Mesenchymal stem cell (in vitro differentiated cells and primary cell): Measurements from ENCODE around the gene EVC2.

Experiments
- DNase-seq: peaks from one replicate; pipeline ENCODE4 v3.0.0-alpha.2; 2013
- H2AFZ ChIP-seq: one replicate; pipeline ENCODE4 v1.6.1; 2013; ENCODE audit warnings: low read depth, mild to moderate bottlenecking, control low read depth, inconsistent platforms, low read length, moderate library complexity
- H2AK5ac ChIP-seq: 2 replicates; pipeline ENCODE4 v1.6.1; 2013; ENCODE audit warnings: low read length, moderate library complexity, mild to moderate bottlenecking, inconsistent platforms; ENCODE audit not compliant: severe bottlenecking
- H2BK120ac ChIP-seq: one replicate; pipeline ENCODE4 v1.6.1; 2013; ENCODE audit warnings: low read depth, mild to moderate bottlenecking, inconsistent platforms, low read length, moderate library complexity
- H2BK12ac ChIP-seq, 2 experiments: one replicate each; pipeline ENCODE4 v1.6.1; 2013; ENCODE audit warnings: inconsistent platforms in 2 of 2, low read length in 2 of 2, mild to moderate bottlenecking in 2 of 2, moderate library complexity in 2 of 2, control low read depth in 1 of 2
- H2BK15ac ChIP-seq: one replicate; pipeline ENCODE4 v1.6.1; 2013; ENCODE audit warnings: mild to moderate bottlenecking, low read depth, inconsistent platforms; ENCODE audit not compliant: poor library complexity, severe bottlenecking
- H2BK5ac ChIP-seq: 2 replicates; pipeline ENCODE4 v1.6.1; 2013; ENCODE audit warnings: low read depth, mild to moderate bottlenecking, low read length, control low read depth, inconsistent platforms; ENCODE audit not compliant: poor library complexity, severe bottlenecking
- H3K14ac ChIP-seq, 2 experiments: one replicate each; pipeline ENCODE4 v1.6.1; 2013; ENCODE audit warnings: inconsistent platforms in 2 of 2, low read length in 2 of 2, control low read depth in 1 of 2, mild to moderate bottlenecking in 1 of 2, moderate library complexity in 1 of 2
- H3K18ac ChIP-seq, 2 experiments: one replicate each; pipeline ENCODE4 v1.6.1; 2013; ENCODE audit warnings: inconsistent platforms in 2 of 2, low read length in 2 of 2, control low read depth in 1 of 2, low read depth in 1 of 2, mild to moderate bottlenecking in 1 of 2
- H3K23ac ChIP-seq, 2 experiments: one replicate each; pipeline ENCODE4 v1.6.1; 2013; ENCODE audit warnings: inconsistent platforms in 2 of 2, low read length in 2 of 2, mild to moderate bottlenecking in 2 of 2, moderate library complexity in 2 of 2, control low read depth in 1 of 2
- H3K27ac ChIP-seq: 2 replicates; pipeline ENCODE4 v1.5.1; 2013; ENCODE audit warnings: mild to moderate bottlenecking, moderate library complexity, low read length, control low read depth, inconsistent platforms; ENCODE audit not compliant: poor library complexity, severe bottlenecking
- H3K27me3 ChIP-seq, 2 experiments: 2 replicates each; pipeline versions ENCODE4 v1.6.1 to v1.7.0; 2013; ENCODE audit warnings: low read length in 2 of 2, mild to moderate bottlenecking in 2 of 2, moderate library complexity in 2 of 2, control low read depth in 1 of 2, inconsistent platforms in 1 of 2; ENCODE audit not compliant: control insufficient read depth in 1 of 2, insufficient read depth in 1 of 2
- H3K36me3 ChIP-seq, 2 experiments: 2 replicates each; pipeline versions ENCODE4 v1.6.1 to v1.7.0; 2013; ENCODE audit warnings: low read length in 2 of 2, control low read depth in 1 of 2, inconsistent platforms in 1 of 2, low read depth in 1 of 2, mild to moderate bottlenecking in 1 of 2; ENCODE audit not compliant: insufficient read depth in 2 of 2, control insufficient read depth in 1 of 2
- H3K4ac ChIP-seq, 2 experiments: one replicate each; pipeline ENCODE4 v1.6.1; 2013; ENCODE audit warnings: inconsistent platforms in 2 of 2, low read length in 2 of 2, mild to moderate bottlenecking in 2 of 2, moderate library complexity in 2 of 2, control low read depth in 1 of 2, low read depth in 1 of 2
- H3K4me1 ChIP-seq: 2 replicates; pipeline ENCODE4 v1.6.1; 2013; ENCODE audit warnings: low read depth, low read length, control low read depth; ENCODE audit not compliant: control insufficient read depth, insufficient read depth
- H3K4me2 ChIP-seq: 2 replicates; pipeline ENCODE4 v1.6.1; 2013; ENCODE audit warnings: low read length, mild to moderate bottlenecking, inconsistent platforms; ENCODE audit not compliant: poor library complexity, severe bottlenecking
- H3K4me3 ChIP-seq, 2 experiments: 2 replicates each; pipeline versions ENCODE4 v1.5.1 to v1.7.0; 2013; ENCODE audit warnings: low read length in 2 of 2, mild to moderate bottlenecking in 2 of 2, control low read depth in 1 of 2, low read depth in 1 of 2; ENCODE audit not compliant: insufficient read depth in 1 of 2
- H3K79me1 ChIP-seq: replicated peaks from 2 replicates; pipeline ENCODE4 v1.6.1; 2013; ENCODE audit warnings: mild to moderate bottlenecking, control low read depth, low read length, inconsistent platforms; ENCODE audit not compliant: poor library complexity, severe bottlenecking
- H3K9ac ChIP-seq: 2 replicates; pipeline ENCODE4 v1.7.0; 2013; ENCODE audit warnings: mild to moderate bottlenecking, low read length, moderate library complexity
- H3K9me3 ChIP-seq: 2 replicates; pipeline ENCODE4 v1.7.0; 2013; ENCODE audit warnings: mild to moderate bottlenecking, low read length; ENCODE audit not compliant: control insufficient read depth
- H4K8ac ChIP-seq: one replicate; pipeline ENCODE4 v1.6.1; 2013; ENCODE audit warnings: inconsistent platforms, mild to moderate bottlenecking, low read length, moderate library complexity
- H4K91ac ChIP-seq: one replicate; pipeline ENCODE4 v1.6.1; 2013; ENCODE audit warnings: mild to moderate bottlenecking, low read length, inconsistent platforms
- WGBS: methylation state at CpG from one replicate; pipeline ENCODE4 v1.1.7; 2013; ENCODE audit warnings: mixed read lengths; 5-methylcytosine and 5-hydroxymethylcytosine counted together

Gene EVC2

GRCh38 chr4:5588046-5588445 lies 120.3 kb downstream of the EVC2 start:
- H3K14ac ChIP-seq: no peak overlapping the region
- H2BK120ac ChIP-seq: no peak overlapping the region
- no peak overlapping the region for H3K4me3 ChIP-seq
- no peak overlapping the region for H2BK12ac ChIP-seq
- H3K4me1 ChIP-seq: no peaks in the 10 kb centered on the region
- no peak overlapping the region for H2BK15ac ChIP-seq
- H3K18ac ChIP-seq: no peak overlapping the region
- WGBS: 100% methylated on average over 1 of the region's 1 CpG
- no peak for DNase-seq
- H3K9ac ChIP-seq: no peak overlapping the region
- H3K27me3 ChIP-seq: no peaks in the 10 kb centered on the region
- no peak overlapping the region for H4K8ac ChIP-seq
- H3K23ac ChIP-seq: no peak overlapping the region
- no peak overlapping the region for H4K91ac ChIP-seq
- H2AFZ ChIP-seq: no peak overlapping the region
- no peak overlapping the region for H2AK5ac ChIP-seq
- peaks cover 17 to 73% of the 10 kb centered on the region in 2 experiments for H3K36me3 ChIP-seq
- H3K27ac ChIP-seq: no peak overlapping the region
- peaks cover 6% of the 10 kb centered on the region for H3K9me3 ChIP-seq
- peaks cover 4% of the 10 kb centered on the region for H3K79me1 ChIP-seq
- H2BK5ac ChIP-seq: no peak overlapping the region
- H3K4ac ChIP-seq: no peak overlapping the region
- H3K4me2 ChIP-seq: no peak overlapping the region

- H3K18ac ChIP-seq: no peak overlapping the region
- no peak overlapping the region for H3K23ac ChIP-seq
- H2BK5ac ChIP-seq: no peak overlapping the region
- H3K4me1 ChIP-seq: no peaks in the 10 kb centered on the region
- no peak overlapping the region for H2BK12ac ChIP-seq
- no peak overlapping the region for H3K4me3 ChIP-seq
- H2BK120ac ChIP-seq: no peak overlapping the region
- no peak for DNase-seq
- no peak overlapping the region for H2BK15ac ChIP-seq
- no peak overlapping the region for H3K4ac ChIP-seq
- H3K27ac ChIP-seq: no peak overlapping the region
- no peak overlapping the region for H3K4me2 ChIP-seq
- H3K9ac ChIP-seq: no peak overlapping the region
- no peak overlapping the region for H4K91ac ChIP-seq
- no peak overlapping the region for H4K8ac ChIP-seq
- no peaks in the 10 kb centered on the region for H3K9me3 ChIP-seq
- no peak overlapping the region for H2AFZ ChIP-seq
- H3K36me3 ChIP-seq: peaks cover 49 to 94% of the 10 kb centered on the region in 2 experiments
- H3K14ac ChIP-seq: no peak overlapping the region
- H3K27me3 ChIP-seq: no peaks in the 10 kb centered on the region
- no peak overlapping the region for H2AK5ac ChIP-seq
- no peaks in the 10 kb centered on the region for H3K79me1 ChIP-seq
- WGBS: 71% methylated on average over 5 of the region's 5 CpGs
Observed at GRCh38 chr4:5575941-5576340, 132.4 kb downstream of the EVC2 start.

GRCh38 chr4:5574386-5574785 lies 134.0 kb downstream of the EVC2 start:
- Histone ChIP-seq H3K36me3 (peaks cover 50 to 93% of the 10 kb centered on the region in 2 experiments), H3K27ac (no peak overlapping the region), H3K18ac (no peak overlapping the region), H2AFZ (no peak overlapping the region), H2BK5ac (no peak overlapping the region), H3K4me3 (no peak overlapping the region), H3K4ac (no peak overlapping the region), H3K79me1 (no peaks in the 10 kb centered on the region), H3K4me1 (no peaks in the 10 kb centered on the region), H3K27me3 (no peaks in the 10 kb centered on the region), H4K91ac (no peak overlapping the region), H3K4me2 (no peak overlapping the region), H4K8ac (no peak overlapping the region), H3K23ac (no peak overlapping the region), H3K9ac (no peak overlapping the region), H2BK15ac (no peak overlapping the region), H3K9me3 (no peaks in the 10 kb centered on the region), H2BK12ac (no peak overlapping the region), H2AK5ac (no peak overlapping the region), H2BK120ac (no peak overlapping the region), H3K14ac (no peak overlapping the region)
- WGBS: 99% methylated on average over 4 of the region's 5 CpGs
- DNase-seq: no peak

GRCh38 chr4:5573965-5574364 lies 134.4 kb downstream of the EVC2 start:
- whole genome bisulfite sequencing: 91% methylated on average over 8 of the region's 8 CpGs
- Histone ChIP-seq H2BK120ac (no peak overlapping the region), H2BK15ac (no peak overlapping the region)

More at GRCh38 chr4:5573965-5574364, 134.4 kb downstream of the EVC2 start:
- H4K91ac ChIP-seq: no peak overlapping the region
- H3K23ac ChIP-seq: no peak overlapping the region
- no peak overlapping the region for H2AK5ac ChIP-seq
- no peaks in the 10 kb centered on the region for H3K9me3 ChIP-seq
- no peak overlapping the region for H2BK12ac ChIP-seq
- H3K36me3 ChIP-seq: peaks cover 51 to 94% of the 10 kb centered on the region in 2 experiments
- H2AFZ ChIP-seq: no peak overlapping the region
- no peaks in the 10 kb centered on the region for H3K79me1 ChIP-seq
- no peak overlapping the region for H3K9ac ChIP-seq
- no peaks in the 10 kb centered on the region for H3K27me3 ChIP-seq
- H3K18ac ChIP-seq: no peak overlapping the region
- H4K8ac ChIP-seq: no peak overlapping the region
- no peak for DNase-seq
- no peak overlapping the region for H3K4ac ChIP-seq
- no peaks in the 10 kb centered on the region for H3K4me1 ChIP-seq
- no peak overlapping the region for H3K4me3 ChIP-seq
- H3K14ac ChIP-seq: no peak overlapping the region
- no peak overlapping the region for H3K27ac ChIP-seq
- H2BK5ac ChIP-seq: no peak overlapping the region
- no peak overlapping the region for H3K4me2 ChIP-seq
